ENCODE results near the gene AP2A2. TPM values are rescaled to one million over a fixed set of nuclear protein-coding genes. Genes with fewer than 3 reads are reported as not detected.

The AP2A2 gene
- total RNA-seq, 1 experiment from 2014 or later, result 55.5 TPM

DNA sequence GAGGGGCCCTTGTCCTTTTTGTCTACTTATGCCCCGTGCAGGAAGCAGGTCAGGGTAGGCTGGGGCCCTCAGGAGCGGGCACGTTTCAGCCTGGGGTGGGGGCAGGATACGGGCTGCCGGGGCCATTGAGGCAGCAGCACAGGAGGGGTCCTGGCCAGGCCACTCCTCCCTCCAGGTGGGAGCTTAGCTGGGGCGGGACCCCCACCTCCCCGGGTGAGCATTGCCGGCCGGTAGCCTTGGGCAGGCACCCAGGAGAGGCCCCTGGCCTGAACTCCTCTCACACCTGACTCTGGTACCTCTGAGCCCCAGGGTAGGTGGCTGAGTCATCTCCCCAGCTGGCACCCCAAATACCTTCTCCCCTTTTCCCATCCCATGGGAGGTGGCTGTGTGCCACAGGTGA is 115.8 kb downstream of the AP2A2 start:
- no peaks in the 10 kb centered on the region for H3K79me2 ChIP-seq (ENCODE audit: insufficient read depth, low read length)
- H3K9me2 ChIP-seq (ENCODE audit: insufficient read depth), result no peaks in the 10 kb centered on the region
- no peaks in the 10 kb centered on the region for H3K27me3 ChIP-seq (ENCODE audit: insufficient read depth, low read length)
- intact Hi-C loops (cut with micrococcal nuclease), result no loop called here
- H3K9me3 ChIP-seq (ENCODE audit: control insufficient read depth in 1 of 2, insufficient read depth in 1 of 2, low read depth in 1 of 2, low read length in 2 of 2), result no peaks in the 10 kb centered on the region
- ChIA-PET POLR2A (interaction anchor here (0.7 kb wide), 1 partner anchor 881 kb away, joined by 3 read pairs; no protein-coding TSS in a partner anchor), CTCF (no interaction called here), RAD21 (ENCODE audit: low non-redundant PET in 1 of 2, low total read pairs in 2 of 2, uncharacterized antibody in 2 of 2, unreplicated experiment in 2 of 2) (no interaction called here)
- DNase-seq (ENCODE audit: low read depth, low spot score), result no peak
- BruUV-seq (replicated peaks), result no TSS peak
- H3K4me2 ChIP-seq (ENCODE audit: low read length), result no peak overlapping the region
- TF ChIP-seq POLR2AphosphoS5 (IDR thresholded peaks at IDR 0.05; ENCODE audit: low read depth, low read length) (no peak), FOSL1 (IDR thresholded peaks at IDR 0.05; ENCODE audit: low read depth) (no peak), SRF (IDR thresholded peaks at IDR 0.05; ENCODE audit: low read depth) (no peak), CEBPB (IDR thresholded peaks at IDR 0.05; ENCODE audit: low read depth) (no peak), EGR1 (IDR thresholded peaks at IDR 0.05; ENCODE audit: low read depth) (no peak), ZNF274 (IDR thresholded peaks at IDR 0.05; ENCODE audit: low read depth, low read length) (no peak), JUND (IDR thresholded peaks at IDR 0.05) (no peak), RAD21 (IDR thresholded peaks at IDR 0.05; ENCODE audit: low read depth) (no peak), EZH2phosphoT487 (IDR thresholded peaks at IDR 0.05; ENCODE audit: borderline replicate concordance) (no peak), SIN3A (IDR thresholded peaks at IDR 0.05; ENCODE audit: low read depth) (no peak), ZFX (IDR thresholded peaks at IDR 0.05) (no peak), YY1 (IDR thresholded peaks at IDR 0.05; ENCODE audit: extremely low read depth, insufficient replicate concordance, low read depth, low read length) (no peak), ELF1 (IDR thresholded peaks at IDR 0.05; ENCODE audit: borderline replicate concordance, low read depth) (no peak), CBX3 (IDR thresholded peaks at IDR 0.05; ENCODE audit: low read depth) (no peak), ZBTB33 (IDR thresholded peaks at IDR 0.05; ENCODE audit: extremely low read depth, insufficient replicate concordance, low read length) (no peak)
- TF ChIP-seq, protein P1, sequence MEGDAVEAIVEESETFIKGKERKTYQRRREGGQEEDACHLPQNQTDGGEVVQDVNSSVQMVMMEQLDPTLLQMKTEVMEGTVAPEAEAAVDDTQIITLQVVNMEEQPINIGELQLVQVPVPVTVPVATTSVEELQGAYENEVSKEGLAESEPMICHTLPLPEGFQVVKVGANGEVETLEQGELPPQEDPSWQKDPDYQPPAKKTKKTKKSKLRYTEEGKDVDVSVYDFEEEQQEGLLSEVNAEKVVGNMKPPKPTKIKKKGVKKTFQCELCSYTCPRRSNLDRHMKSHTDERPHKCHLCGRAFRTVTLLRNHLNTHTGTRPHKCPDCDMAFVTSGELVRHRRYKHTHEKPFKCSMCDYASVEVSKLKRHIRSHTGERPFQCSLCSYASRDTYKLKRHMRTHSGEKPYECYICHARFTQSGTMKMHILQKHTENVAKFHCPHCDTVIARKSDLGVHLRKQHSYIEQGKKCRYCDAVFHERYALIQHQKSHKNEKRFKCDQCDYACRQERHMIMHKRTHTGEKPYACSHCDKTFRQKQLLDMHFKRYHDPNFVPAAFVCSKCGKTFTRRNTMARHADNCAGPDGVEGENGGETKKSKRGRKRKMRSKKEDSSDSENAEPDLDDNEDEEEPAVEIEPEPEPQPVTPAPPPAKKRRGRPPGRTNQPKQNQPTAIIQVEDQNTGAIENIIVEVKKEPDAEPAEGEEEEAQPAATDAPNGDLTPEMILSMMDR (IDR thresholded peaks at IDR 0.05 in 2 of 3, conservative IDR thresholded peaks at IDR 0.05 in 1 of 3; ENCODE audit: borderline replicate concordance in 1 of 3, insufficient read depth in 1 of 3, low read depth in 2 of 3, low read length in 2 of 3), result no peak
- no peak for ATAC-seq
- no peak overlapping the region for H3K27ac ChIP-seq (ENCODE audit: low read depth, low read length)
- H3K4me3 ChIP-seq (replicated peaks in 1 of 2; ENCODE audit: low read depth in 1 of 2, low read length in 2 of 2), result no peak overlapping the region
- no peaks in the 10 kb centered on the region for H4K20me1 ChIP-seq (ENCODE audit: insufficient read depth)
- no peak overlapping the region for H2AFZ ChIP-seq (ENCODE audit: low read depth, low read length, poor library complexity, severe bottlenecking)
- H3K36me3 ChIP-seq (ENCODE audit: control insufficient read depth in 1 of 2, insufficient read depth in 2 of 2, low read length in 2 of 2), result no peaks in the 10 kb centered on the region
- H3K9ac ChIP-seq (ENCODE audit: low read length), result no peak overlapping the region
- H3K4me1 ChIP-seq (ENCODE audit: control insufficient read depth in 1 of 2, insufficient read depth in 2 of 2, low read length in 2 of 2), result no peaks in the 10 kb centered on the region
